ENCODE results near the gene SLC25A21.
"Not testable (repeated sequence)": the region's sequence is repeated elsewhere in the genome, so short reads cannot be mapped to it uniquely, and the experiment has no call there.

DNA sequence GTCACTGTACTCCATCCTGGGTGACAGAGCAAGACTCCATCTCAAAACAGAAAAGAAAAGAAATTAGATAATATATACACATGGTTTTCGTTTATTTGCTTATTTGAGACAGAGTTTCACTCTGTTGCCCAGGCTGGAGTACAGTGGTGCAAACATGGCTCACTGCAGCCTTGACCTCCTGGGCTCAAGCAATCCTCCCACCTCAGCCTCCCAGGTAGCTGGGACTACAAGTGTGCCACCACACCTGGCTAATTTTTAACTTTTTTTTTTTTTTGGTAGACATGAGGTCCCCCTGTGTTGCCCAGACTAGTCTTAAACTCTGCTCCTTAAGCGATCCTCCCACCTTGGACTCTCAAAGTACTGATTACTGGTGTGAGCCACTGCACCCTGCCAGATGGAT, 37.2 kb upstream of the SLC25A21 start:
- TF ChIP-seq, protein P1, sequence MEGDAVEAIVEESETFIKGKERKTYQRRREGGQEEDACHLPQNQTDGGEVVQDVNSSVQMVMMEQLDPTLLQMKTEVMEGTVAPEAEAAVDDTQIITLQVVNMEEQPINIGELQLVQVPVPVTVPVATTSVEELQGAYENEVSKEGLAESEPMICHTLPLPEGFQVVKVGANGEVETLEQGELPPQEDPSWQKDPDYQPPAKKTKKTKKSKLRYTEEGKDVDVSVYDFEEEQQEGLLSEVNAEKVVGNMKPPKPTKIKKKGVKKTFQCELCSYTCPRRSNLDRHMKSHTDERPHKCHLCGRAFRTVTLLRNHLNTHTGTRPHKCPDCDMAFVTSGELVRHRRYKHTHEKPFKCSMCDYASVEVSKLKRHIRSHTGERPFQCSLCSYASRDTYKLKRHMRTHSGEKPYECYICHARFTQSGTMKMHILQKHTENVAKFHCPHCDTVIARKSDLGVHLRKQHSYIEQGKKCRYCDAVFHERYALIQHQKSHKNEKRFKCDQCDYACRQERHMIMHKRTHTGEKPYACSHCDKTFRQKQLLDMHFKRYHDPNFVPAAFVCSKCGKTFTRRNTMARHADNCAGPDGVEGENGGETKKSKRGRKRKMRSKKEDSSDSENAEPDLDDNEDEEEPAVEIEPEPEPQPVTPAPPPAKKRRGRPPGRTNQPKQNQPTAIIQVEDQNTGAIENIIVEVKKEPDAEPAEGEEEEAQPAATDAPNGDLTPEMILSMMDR (IDR thresholded peaks at IDR 0.05): not testable (repeated sequence)
- not testable (repeated sequence) for TF ChIP-seq POLR2A (IDR thresholded peaks at IDR 0.05)

Data from esophagus squamous epithelium (tissue), 4 donors.